NCI-H446 treated with DMSO at 0.1 percent for 48 hours (cell line): Measurements from ENCODE around the gene HMGN4.
"Not testable (repeated sequence)": the region's sequence is repeated elsewhere in the genome, so short reads cannot be mapped to it uniquely, and the experiment has no call there.

Experiments
- DNase-seq: peaks from one replicate; lab custom pipeline; 2025; lab: John Stamatoyannopoulos, UW

HMGN4 gene

DNA sequence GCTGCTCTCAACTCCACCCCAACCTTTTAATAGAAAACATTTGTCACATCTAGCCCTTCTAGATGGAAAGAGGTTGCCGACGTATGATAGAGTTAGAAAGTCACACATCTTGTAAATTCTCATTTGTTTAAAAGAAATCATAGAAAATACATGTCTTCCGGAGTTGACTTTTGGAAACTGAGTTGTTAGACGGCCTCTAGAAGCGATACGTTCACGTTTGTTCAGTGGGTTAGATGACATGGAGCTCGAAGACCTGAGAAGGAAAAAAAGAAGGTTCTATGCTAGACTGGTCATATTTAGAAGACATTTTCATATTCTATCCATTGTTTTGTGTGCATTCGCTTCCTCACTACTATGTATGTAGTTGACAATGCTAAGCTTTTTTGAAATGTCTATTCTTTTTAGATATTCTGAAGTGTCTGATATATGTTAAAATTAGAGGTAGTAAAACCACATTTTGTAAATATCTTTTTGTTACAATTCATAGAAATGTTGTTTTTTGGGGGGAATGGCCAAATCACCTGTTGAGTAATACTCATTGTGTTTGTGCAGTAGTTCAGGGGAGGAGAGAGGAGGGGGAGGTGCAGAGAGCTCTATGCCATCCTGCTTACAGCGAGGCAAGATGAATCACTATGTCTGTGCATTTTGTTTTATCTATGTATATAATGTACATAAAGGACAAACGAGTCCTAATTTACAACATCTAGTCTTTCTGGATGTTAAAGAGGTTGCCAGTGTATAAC lies 15.5 kb upstream of the HMGN4 start:
- DNase-seq = not testable (repeated sequence)

DNA sequence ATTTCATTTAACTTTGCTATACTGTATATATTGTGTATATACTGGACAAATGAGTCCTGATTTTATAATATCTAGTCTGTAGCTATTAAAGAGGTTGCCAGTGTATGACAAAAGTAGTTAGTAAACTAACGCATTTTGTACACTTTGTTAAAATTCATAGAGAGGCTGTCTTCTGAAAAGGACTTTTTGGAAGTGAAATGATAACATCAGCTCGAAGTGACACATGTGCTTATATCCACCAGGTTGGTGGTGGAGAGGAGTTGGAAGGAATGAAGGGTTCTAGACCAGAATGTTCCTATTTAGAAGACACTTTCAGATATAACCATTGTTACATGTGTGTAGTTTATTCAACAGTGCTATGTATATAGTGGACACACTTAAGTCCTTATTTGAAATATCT lies 13.9 kb upstream of the HMGN4 start:
- DNase-seq = not testable (repeated sequence)

DNA sequence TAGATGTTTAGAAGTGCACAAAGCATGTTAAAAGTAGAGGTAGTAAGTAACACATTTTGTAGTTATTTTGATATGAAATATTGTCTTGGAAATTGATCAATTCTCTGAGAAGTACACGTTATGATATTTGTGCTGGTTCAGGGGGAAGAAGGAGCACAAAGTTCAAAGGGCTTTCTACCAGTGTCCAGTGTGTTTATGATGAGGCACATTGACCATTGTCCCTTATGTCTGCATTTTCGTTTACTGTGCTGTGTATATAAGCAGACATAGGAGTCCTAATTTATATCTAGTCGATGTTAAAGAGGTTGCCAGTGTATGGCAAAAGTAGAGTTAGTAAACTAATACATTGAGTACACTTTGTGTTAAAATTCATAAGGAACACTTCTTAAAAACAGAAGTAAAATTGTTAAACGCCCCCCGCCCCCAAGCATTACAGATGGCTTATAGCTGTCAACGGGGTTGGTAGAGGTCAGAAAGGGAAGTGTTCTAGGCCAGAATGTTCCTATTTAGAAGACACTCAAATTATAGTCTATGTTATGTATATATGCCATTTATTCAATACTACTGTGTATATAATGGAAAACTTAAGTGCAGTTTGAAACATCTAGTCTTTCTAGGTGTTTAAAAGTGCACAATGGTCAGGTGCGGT lies 13.3 kb upstream of the HMGN4 start:
- DNase-seq = no peak

DNA sequence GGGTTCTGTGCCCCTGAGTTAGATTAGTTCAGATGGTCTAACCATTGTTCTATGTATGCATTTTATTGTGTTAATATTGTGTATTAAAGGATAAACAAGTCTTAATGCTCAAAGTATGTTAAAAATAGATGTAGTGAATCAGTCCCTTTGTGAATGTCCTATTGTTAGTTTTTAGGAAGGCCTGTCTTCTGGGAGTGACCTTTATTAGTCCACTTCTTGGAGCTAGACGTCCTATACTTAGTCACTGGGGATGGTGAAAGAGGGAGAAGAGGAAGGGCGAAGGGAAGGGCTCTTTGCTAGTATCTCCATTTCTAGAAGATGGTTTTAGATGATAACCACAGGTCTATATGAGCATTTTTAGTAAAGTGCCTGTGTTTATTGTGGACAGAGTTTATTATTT lies 12.3 kb upstream of the HMGN4 start:
- no peak for DNase-seq

DNA sequence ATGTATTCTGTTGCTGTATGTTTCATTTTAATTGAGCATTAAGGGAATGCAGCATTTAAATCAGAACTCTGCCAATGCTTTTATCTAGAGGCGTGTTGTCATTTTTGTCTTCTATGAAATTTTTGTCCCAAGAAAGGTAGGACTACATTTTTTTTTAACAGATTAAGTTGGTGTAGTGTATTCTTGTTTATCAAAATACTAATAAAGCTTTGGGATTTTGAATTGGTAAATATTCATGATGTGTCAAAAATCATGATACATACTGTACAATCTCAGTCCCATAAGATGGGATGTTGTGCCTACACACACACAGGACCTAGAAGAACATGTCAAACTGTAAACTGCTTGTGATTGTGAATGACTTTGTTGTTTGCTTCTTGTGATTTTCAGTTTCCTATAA lies 11.2 kb upstream of the HMGN4 start:
- DNase-seq = no peak

DNA sequence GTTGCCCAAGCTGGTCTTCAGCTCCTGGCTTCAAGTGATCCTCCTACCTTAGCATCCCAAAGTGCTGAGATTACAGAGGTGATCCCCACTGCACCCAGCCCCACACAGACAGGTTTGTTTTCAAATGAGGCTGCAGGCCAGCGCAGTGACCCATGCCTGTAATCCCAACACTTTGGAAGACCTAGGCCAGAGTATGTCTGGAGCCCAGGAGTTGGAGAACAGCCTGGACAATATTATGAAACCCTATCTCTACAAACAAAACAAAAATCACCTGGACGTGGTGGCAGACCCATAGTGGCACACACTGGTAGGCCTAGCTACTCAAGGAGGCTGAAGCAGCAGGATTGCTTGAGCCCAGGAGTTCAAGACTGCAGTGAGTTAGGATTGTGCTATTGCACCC lies 8.0 kb upstream of the HMGN4 start:
- no peak for DNase-seq

DNA sequence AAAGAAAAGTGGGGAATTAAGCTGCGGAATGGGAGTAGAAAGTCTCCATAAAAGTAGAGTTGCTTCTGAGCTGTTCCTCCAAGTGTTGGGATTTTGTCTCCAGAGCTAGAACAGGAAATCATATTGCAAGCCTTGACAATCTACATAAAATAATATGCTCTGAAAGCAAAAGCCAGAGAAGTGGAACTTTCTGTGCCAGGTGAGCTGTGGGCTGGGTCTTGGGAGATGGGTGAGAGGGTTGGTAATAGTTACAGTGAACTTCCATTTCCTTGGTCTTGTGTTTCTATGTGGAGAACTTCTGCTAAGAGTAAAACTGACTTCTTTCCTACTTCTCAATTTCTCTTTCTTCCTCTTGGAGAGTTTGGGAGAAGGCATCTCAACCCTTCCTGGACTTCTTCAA lies 6.3 kb upstream of the HMGN4 start:
- no peak for DNase-seq

DNA sequence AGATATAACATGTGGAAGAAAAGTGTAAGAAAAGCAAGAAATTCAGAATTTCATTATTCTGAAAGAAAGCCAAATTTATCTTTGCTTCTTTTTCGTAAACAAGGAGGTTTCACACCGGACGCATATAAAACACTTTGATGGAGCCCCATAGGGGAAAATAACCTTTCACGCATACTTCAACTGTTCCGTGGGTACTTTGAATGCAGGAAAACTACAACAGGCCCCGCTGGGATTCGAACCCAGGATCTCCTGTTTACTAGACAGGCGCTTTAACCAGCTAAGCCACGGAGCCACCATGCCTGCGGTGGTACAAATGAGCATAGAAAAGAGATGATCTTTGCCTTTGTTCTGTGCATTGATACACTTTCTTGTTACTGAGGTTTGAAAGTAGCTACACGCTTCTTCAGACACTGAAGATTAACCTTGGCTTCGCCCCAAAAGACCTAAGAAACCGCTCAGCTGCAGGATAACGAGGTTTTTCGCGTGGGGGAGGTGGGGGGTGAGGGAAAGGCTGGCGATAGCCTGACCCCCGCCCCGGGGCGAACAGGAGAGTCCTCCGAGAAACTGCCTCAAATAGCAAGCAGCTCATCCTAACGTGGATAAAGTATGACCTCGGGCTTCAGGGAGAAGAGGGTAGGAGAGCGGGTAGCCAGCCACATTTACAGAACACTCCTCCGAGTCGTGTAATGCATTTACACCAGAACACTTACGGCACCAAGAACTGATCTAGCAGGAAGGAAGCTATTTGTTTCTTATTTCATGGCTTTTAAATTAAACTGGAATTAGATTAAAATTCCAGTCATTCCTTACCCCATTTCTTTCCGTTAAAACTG lies 5.3 kb upstream of the HMGN4 start:
- peak; percentile 83 for DNase-seq

DNA sequence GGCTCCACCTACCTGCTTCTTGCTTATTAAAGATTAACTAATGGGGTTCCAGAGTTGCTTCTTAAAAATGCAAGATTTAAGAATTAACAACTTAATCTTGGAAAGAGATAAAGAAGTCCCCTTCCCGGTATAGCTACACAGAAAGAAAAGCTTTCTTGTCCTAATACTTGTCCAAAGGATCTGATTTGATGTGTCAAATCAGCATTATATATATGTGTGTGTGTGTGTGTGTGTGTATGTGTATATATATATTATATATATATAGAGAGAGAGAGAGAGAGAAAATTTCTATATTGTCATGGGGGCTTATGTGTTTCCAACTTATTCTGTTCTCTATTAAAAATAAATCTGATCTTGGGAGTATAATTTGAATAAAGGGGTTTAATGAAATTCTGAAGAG lies 4.6 kb upstream of the HMGN4 start:
- DNase-seq = no peak

DNA sequence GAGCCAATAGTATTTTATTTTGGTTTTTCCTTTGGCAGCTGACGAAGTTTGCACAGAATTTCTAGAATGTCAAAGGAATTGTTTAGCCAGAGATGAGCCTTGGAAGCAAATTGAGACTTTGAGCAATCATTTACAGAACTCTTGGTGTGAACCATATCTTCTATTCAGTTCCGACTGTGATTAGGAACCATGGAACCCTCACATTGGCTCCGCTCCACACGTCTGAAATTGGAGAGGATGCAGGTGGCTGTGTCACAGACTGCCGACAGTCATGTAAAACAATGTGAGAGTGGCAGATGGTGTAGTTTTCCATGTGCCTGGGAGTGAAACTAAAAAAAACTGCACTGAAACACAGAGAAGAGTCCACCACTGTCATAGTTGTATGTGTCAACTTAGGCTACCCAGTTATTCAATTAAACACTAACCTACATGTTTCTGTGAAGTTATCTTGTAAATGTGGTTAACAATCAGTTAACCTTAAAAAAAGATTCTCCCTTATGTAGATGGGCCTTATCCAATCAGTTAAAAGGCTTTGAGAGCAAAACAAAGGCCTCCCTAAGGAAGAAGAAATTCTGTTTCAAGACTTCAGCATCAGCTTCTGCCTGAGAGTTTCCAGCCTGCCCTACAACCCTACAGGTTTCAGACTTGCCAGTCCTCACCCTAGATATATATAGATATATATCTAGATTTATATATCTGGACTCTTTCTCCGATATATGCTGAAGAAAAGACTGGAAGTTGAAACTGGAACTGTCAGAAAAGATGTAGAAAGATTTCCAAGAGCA lies 3.3 kb upstream of the HMGN4 start:
- DNase-seq = peak; percentile 66

DNA sequence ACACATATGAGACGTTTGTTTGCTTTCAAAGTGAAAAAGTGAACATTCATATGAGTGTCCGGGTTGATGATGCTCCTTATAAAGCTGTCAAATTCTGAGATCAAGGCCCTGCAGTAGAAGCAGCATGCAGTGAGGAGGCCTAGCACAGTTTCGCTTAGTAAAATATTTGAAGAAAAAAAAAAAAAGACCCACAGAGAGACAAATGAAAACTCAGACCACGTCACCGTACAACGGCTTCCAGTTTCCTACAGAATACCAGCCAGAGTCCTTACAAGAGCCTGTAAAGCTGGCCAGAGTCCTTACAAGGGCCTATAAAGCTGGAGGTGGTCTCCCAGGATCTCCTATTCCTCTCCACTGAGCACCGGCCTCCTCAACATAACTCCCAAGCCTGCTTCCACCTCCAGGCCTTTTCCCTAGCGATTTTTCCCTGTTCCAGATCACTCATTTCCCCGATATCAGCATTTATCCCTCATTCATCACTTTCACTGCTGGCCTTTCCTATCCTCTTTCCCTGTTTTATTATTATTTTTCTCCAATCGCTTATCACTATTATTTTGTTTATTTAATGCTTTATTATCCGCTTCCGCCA lies 1.5 kb upstream of the HMGN4 start:
- peak; percentile 67 for DNase-seq

DNA sequence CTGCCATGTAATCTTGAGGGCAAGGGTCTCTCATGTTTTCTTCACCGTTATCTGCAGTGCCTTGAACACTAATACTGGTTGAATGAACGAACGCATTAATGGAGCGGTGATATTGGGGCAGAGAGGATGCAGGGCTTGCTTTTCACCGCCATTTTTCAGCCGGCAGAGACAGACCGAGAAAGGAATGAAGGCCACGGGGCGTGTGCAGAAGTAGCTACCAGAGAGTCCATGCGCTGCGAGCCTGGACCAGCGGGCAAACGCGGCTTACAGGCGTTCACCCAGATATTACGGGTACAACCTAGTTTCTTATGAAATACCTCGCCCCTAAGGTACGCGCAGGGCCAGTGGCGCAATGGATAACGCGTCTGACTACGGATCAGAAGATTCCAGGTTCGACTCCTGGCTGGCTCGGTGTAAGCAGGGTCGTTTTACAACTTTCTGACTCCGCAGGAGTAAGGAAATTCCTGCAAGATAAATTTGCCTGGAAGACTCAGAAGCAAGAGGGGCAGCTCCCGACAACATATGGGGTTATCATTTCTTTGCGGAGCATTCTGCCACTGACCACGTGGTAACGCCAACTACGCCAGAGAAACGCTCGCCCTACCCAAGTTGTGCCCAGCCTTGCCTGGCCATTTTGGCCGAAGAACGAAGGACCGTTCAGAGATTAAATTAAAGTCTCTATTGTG lies 863 bp upstream of the HMGN4 start:
- peak; percentile 96 for DNase-seq

DNA sequence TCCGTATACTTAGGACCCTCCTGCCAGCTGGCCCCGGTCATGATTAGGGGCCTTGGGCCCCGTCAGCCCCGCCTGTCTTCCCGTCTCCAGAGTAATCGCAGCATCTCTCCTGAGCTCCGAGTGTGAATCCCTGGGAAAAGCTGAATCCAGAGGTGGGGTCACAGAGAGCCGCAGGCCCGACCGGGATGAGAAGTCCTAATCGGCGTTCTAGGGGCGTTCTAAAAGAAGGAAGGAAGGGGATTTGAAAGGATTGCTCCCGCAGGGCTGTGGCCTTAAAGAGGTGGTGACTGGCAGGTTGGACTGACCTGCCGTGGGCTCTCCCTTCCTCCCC lies 371 bp downstream of the HMGN4 start:
- no peak for DNase-seq

DNA sequence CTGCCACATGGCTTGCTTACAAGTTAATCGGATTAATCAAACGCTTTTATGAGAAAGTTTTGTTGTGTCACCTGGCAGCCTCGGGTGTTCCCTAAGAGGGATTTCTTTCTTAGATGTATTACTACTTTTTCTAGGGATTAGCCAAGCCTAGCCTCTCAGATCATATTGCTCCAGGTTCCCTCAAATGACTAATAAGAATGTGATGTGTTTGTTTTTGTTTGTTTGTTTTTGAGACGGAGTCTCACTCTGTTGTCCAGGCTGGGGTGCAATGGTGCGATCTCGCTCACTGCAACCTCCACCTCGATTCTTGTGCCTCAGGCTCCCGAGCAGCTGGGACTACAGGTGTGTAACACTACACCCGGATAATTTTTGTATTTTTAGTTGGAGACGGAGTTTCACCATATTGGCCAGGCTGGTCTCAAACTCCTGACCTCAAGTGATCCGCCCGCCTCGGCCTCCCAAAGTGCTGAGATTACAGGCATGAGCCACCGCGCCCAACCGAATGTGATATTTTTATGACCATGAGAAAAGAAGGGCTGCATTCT lies 977 bp downstream of the HMGN4 start:
- no peak for DNase-seq

DNA sequence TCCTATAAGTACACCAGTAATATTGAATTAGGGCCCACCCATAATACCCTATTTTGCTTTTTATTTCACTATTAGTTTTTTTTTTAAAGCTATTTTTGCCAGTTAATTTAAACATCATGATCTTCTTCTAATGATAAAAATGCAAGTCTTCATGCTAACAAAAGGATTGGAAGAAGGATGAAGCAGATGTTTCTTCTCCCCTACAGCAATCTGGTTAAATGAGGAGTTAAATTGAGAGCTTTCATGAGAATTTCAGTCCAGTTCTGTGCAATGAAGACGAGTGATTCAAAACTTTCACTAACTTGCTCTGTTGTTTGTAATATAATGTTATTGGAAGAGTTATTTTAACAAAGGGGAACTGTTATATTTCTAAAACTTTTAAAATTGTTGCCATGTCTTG lies 3.4 kb downstream of the HMGN4 start:
- DNase-seq = no peak

DNA sequence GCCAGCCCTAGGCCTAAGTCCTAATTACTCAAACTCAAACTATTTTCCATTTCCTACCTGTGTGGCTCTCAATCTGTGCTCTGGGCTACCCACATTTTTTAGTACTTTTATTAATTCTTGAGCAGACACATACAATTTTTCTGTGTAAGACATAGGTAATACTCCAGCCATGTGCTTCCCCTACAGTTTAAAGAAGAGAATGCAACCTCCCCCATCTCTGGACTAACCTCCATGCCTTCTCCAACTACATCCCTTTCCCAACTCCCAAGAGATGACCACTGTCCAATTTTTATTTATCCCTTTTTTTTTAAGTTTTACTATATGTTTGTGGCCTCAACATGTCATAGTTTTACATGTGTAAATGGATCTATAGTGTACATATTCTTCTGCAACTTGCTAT lies 5.8 kb downstream of the HMGN4 start:
- no peak for DNase-seq

DNA sequence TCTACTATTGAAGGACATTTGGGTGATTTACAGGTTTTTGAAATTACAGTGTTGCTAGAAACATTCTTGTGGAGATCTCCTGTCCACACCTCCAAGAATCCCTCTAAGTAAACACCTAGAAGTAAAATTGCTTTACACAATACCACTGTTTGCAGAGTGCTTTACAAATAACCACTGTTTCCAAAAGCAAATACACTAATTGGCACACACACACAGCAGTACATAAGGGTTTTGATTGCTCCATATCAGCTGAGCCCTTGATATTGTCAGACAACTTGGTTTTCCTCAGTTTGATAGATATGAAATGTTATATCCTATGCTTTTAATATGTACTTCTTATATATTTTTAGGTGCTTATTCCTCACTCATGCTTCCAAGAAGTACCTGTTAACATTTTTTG lies 6.3 kb downstream of the HMGN4 start:
- DNase-seq = no peak

DNA sequence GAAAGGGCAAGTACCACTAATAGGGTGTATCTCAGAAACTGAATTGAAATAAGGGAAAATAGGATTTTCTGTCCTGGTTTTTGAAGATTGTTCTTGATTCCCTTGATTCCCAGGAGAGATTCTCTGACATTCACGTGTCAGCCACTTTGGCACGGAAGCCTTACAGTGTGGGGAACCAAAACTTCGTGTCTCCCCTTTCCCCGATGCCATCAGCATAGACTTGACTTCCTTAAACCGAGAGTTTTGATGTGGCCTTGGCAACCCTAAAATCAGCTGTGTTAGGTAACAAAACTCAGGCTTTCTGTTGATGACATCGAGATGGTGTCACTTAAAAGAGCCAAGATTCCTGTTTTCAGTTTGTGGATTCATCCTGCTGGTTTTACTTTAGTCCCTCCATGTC lies 7.5 kb downstream of the HMGN4 start:
- DNase-seq = no peak

DNA sequence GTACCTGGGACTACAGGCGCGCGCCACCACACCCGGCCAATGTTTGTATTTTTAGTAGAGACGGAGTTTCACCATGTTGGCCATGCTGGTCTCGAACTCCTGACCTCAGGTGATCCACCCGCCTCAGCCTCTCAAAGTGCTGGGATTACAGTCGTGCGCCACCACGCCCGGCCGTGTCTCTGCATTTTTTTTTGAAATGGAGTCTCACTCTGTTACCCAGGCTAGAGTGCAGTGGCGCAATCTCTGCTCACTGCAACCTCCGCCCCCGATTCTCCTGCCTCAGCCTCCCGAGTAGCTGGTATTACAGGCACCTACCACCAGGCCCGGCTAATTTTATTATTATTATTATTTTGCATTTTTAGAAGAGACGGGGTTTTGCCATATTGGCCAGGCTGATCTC lies 9.2 kb downstream of the HMGN4 start:
- DNase-seq = not testable (repeated sequence)

DNA sequence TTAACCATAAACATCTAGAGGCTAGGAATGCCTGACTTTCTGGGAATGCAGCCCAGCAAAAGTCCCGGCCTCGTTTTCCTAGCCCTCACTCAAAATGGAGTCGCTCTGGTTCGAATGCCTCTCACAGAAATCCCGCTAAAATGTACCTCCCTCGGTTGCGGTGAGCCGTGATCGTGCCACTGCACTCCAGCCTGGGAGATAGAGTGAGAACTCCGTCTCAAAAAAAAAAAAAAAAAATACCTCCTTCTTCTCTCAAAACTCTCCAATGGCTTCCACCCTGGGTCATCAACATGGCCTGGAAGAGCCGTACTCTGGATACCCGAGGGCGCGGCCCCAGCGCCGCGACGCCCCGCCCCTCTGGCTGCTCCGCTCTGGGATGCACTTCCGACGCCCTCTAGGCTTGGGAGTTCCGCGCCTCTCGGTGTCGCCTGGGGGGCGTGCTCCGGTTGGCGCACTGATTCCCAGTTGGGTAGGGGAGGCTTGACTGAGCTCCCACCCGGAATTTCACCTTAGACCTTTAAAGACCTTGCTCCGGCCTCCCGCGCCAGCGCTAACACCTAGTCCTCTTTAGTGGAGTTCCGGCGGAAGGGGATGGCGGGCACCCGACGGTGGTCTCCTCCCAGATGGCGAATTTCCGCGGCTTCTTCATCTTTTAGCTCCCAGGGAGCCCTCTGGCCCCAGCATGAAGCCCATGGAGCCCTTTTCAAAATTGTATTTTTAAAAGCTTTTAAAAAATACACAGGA lies 12.3 kb downstream of the HMGN4 start:
- DNase-seq = no peak
